Trophoblast cell (in vitro differentiated cells and primary cell): Measurements from ENCODE around the gene C9orf78.

ENCODE experiments used
- DNase-seq, 2 donors: peaks; one replicate each; pipeline ENCODE4 v3.0.0-alpha.2; 2016
- H2AFZ ChIP-seq: 2 replicates; pipeline ENCODE4 v1.6.1; 2013; ENCODE audit warnings: low read length, moderate library complexity, mild to moderate bottlenecking; ENCODE audit not compliant: insufficient read depth, poor library complexity
- H2AK5ac ChIP-seq: 2 replicates; pipeline ENCODE4 v1.6.1; 2013; ENCODE audit warnings: mild to moderate bottlenecking, low read length
- H2BK120ac ChIP-seq: 2 replicates; pipeline ENCODE4 v1.6.1; 2013; ENCODE audit warnings: low read length, mild to moderate bottlenecking, moderate library complexity; ENCODE audit not compliant: insufficient read depth, poor library complexity
- H2BK12ac ChIP-seq: 2 replicates; pipeline ENCODE4 v1.6.1; 2013; ENCODE audit warnings: mild to moderate bottlenecking, low read length, moderate library complexity
- H2BK5ac ChIP-seq: 2 replicates; pipeline ENCODE4 v1.6.1; 2013; ENCODE audit warnings: low read length, low read depth, moderate library complexity, mild to moderate bottlenecking; ENCODE audit not compliant: poor library complexity
- H3K14ac ChIP-seq: 2 replicates; pipeline ENCODE4 v1.6.1; 2013; ENCODE audit warnings: mild to moderate bottlenecking, low read length
- H3K18ac ChIP-seq: 2 replicates; pipeline ENCODE4 v1.6.1; 2013; ENCODE audit warnings: mild to moderate bottlenecking, low read length
- H3K23ac ChIP-seq: 2 replicates; pipeline ENCODE4 v1.6.1; 2013; ENCODE audit warnings: low read length
- H3K27ac ChIP-seq: 2 replicates; pipeline ENCODE4 v1.5.1; 2013; ENCODE audit warnings: low read depth, mild to moderate bottlenecking, inconsistent platforms, low read length, moderate library complexity
- H3K27me3 ChIP-seq: 2 replicates; pipeline ENCODE4 v1.6.1; 2013; ENCODE audit warnings: inconsistent platforms, mild to moderate bottlenecking, low read length, moderate library complexity; ENCODE audit not compliant: insufficient read depth
- H3K36me3 ChIP-seq, 2 experiments: 1 replicate in 1 of 2; 2 replicates in 1 of 2; pipeline ENCODE4 v1.6.1; 2013; ENCODE audit warnings: low read length in 2 of 2, mild to moderate bottlenecking in 2 of 2, moderate library complexity in 1 of 2; ENCODE audit not compliant: insufficient read depth in 2 of 2, control insufficient read depth in 1 of 2
- H3K4ac ChIP-seq: 2 replicates; pipeline ENCODE4 v1.6.1; 2013; ENCODE audit warnings: low read depth, mild to moderate bottlenecking, low read length, moderate library complexity
- H3K4me1 ChIP-seq, 2 experiments: 1 replicate in 1 of 2; 2 replicates in 1 of 2; pipeline ENCODE4 v1.6.1; 2013; ENCODE audit warnings: low read length in 2 of 2, mild to moderate bottlenecking in 2 of 2, moderate library complexity in 1 of 2; ENCODE audit not compliant: insufficient read depth in 2 of 2, control insufficient read depth in 1 of 2
- H3K4me2 ChIP-seq: 2 replicates; pipeline ENCODE4 v1.6.1; 2013; ENCODE audit warnings: inconsistent platforms, mild to moderate bottlenecking, low read length, moderate library complexity
- H3K4me3 ChIP-seq: 2 replicates; pipeline ENCODE4 v1.5.1; 2013; ENCODE audit warnings: mild to moderate bottlenecking, low read depth, low read length, inconsistent platforms
- H3K79me1 ChIP-seq: one replicate; pipeline ENCODE4 v1.6.1; 2013; ENCODE audit warnings: low read length
- H3K79me2 ChIP-seq: 2 replicates; pipeline ENCODE4 v1.6.1; 2013; ENCODE audit warnings: low read length, mild to moderate bottlenecking; ENCODE audit not compliant: control insufficient read depth, insufficient read depth, poor library complexity
- H3K9ac ChIP-seq: 2 replicates; pipeline ENCODE4 v1.6.1; 2013; ENCODE audit warnings: mild to moderate bottlenecking, low read length
- H3K9me3 ChIP-seq: 2 replicates; pipeline ENCODE4 v1.6.1; 2013; ENCODE audit warnings: low read depth, mild to moderate bottlenecking, control low read depth, inconsistent platforms, low read length; ENCODE audit not compliant: insufficient read depth
- H4K12ac ChIP-seq: 2 replicates; pipeline ENCODE4 v1.6.1; 2013; ENCODE audit warnings: low read depth, mild to moderate bottlenecking, low read length, moderate library complexity
- H4K8ac ChIP-seq: 2 replicates; pipeline ENCODE4 v1.6.1; 2013; ENCODE audit warnings: low read depth, mild to moderate bottlenecking, low read length, moderate library complexity
- H4K91ac ChIP-seq: one replicate; pipeline ENCODE4 v1.6.1; 2013; ENCODE audit warnings: low read depth, mild to moderate bottlenecking, low read length, moderate library complexity
- WGBS: extraction: QIAGEN DNeasy Blood & Tissue Kit; methylation state at CpG from one replicate; pipeline ENCODE4 v1.1.7; 2013; ENCODE audit warnings: missing lambda C conversion rate; ENCODE audit not compliant: insufficient read length, insufficient coverage; ENCODE audit errors: extremely low coverage; 5-methylcytosine and 5-hydroxymethylcytosine counted together

C9orf78 gene

GRCh38 chr9:129783516-129784361 is 51.3 kb downstream of the C9orf78 start:
- no peaks in the 10 kb centered on the region for H3K27me3 ChIP-seq
- no peak overlapping the region for H3K23ac ChIP-seq
- no peak overlapping the region for H2BK12ac ChIP-seq
- no peaks in the 10 kb centered on the region for H3K9me3 ChIP-seq
- no CpG with 5 or more reads among the region's 14 CpGs for WGBS
- DNase-seq = peak; percentile 71 to 95
- no peaks in the 10 kb centered on the region for H3K79me1 ChIP-seq
- no peak overlapping the region for H2BK5ac ChIP-seq
- no peak overlapping the region for H2AK5ac ChIP-seq
- no peak overlapping the region for H4K8ac ChIP-seq
- no peak overlapping the region for H3K4ac ChIP-seq
- no peak overlapping the region for H3K4me3 ChIP-seq
- no peak overlapping the region for H3K27ac ChIP-seq
- H3K4me1 ChIP-seq = no peaks in the 10 kb centered on the region
- H2AFZ ChIP-seq = no peak overlapping the region
- H3K79me2 ChIP-seq = no peaks in the 10 kb centered on the region
- H3K36me3 ChIP-seq = no peaks in the 10 kb centered on the region
- no peak overlapping the region for H3K14ac ChIP-seq
- no peak overlapping the region for H4K12ac ChIP-seq
- H4K91ac ChIP-seq = no peak overlapping the region
- H2BK120ac ChIP-seq = no peak overlapping the region
- H3K9ac ChIP-seq = no peak overlapping the region
- no peak overlapping the region for H3K4me2 ChIP-seq
- no peak overlapping the region for H3K18ac ChIP-seq

- H2BK120ac ChIP-seq = no peak overlapping the region
- H3K36me3 ChIP-seq = no peaks in the 10 kb centered on the region
- H3K27me3 ChIP-seq = no peaks in the 10 kb centered on the region
- no peaks in the 10 kb centered on the region for H3K9me3 ChIP-seq
- peak overlapping the region; percentile 39 for H4K91ac ChIP-seq
- WGBS = no CpG with 5 or more reads among the region's 5 CpGs
- H3K9ac ChIP-seq = peak overlapping the region; percentile 57
- H3K23ac ChIP-seq = no peak overlapping the region
- no peak overlapping the region for H3K27ac ChIP-seq
- DNase-seq = peak; percentile 74 to 81
- H2AFZ ChIP-seq = no peak overlapping the region
- peak overlapping the region; percentile 5 for H2AK5ac ChIP-seq
- H3K4me3 ChIP-seq = no peak overlapping the region
- no peak overlapping the region for H3K18ac ChIP-seq
- peak overlapping the region; percentile 11 for H2BK12ac ChIP-seq
- H3K14ac ChIP-seq = no peak overlapping the region
- peaks cover 2% of the 10 kb centered on the region for H3K79me1 ChIP-seq
- no peak overlapping the region for H2BK5ac ChIP-seq
- no peaks in the 10 kb centered on the region for H3K79me2 ChIP-seq
- no peak overlapping the region for H3K4me2 ChIP-seq
- H3K4me1 ChIP-seq = peaks cover 6 to 8% of the 10 kb centered on the region in 2 experiments
- H3K4ac ChIP-seq = no peak overlapping the region
- H4K12ac ChIP-seq = no peak overlapping the region
- no peak overlapping the region for H4K8ac ChIP-seq
These were observed 53.1 kb downstream of the C9orf78 start for GRCh38 chr9:129781981-129782380.

- Histone ChIP-seq H3K9me3 (no peaks in the 10 kb centered on the region), H4K8ac (no peak overlapping the region), H3K9ac (no peak overlapping the region), H2BK5ac (no peak overlapping the region), H3K23ac (no peak overlapping the region), H3K4me1 (peaks cover 11 to 12% of the 10 kb centered on the region in 2 experiments), H3K79me1 (peaks cover 6% of the 10 kb centered on the region), H4K12ac (no peak overlapping the region), H3K4me3 (no peak overlapping the region), H3K14ac (no peak overlapping the region), H3K79me2 (no peaks in the 10 kb centered on the region), H3K36me3 (no peaks in the 10 kb centered on the region), H2AFZ (no peak overlapping the region), H4K91ac (no peak overlapping the region), H2BK120ac (no peak overlapping the region), H3K27ac (no peak overlapping the region), H3K4ac (no peak overlapping the region), H3K18ac (no peak overlapping the region), H3K27me3 (no peaks in the 10 kb centered on the region), H2BK12ac (no peak overlapping the region), H3K4me2 (no peak overlapping the region), H2AK5ac (no peak overlapping the region)
- no CpG with 5 or more reads among the region's 8 CpGs for WGBS
- peak in 1 of 2 donors; percentile 37 for DNase-seq
These were observed 53.9 kb downstream of the C9orf78 start for GRCh38 chr9:129781131-129781530.

- 100% methylated on average over 2 of the region's 7 CpGs for WGBS
- no peak overlapping the region for H3K4ac ChIP-seq
These were observed 55.4 kb downstream of the C9orf78 start for GRCh38 chr9:129779560-129780190.

More at GRCh38 chr9:129779560-129780190, 55.4 kb downstream of the C9orf78 start:
- H3K79me1 ChIP-seq = peaks cover 6% of the 10 kb centered on the region
- no peak overlapping the region for H2BK12ac ChIP-seq
- no peak overlapping the region for H3K27ac ChIP-seq
- H2AK5ac ChIP-seq = no peak overlapping the region
- no peaks in the 10 kb centered on the region for H3K9me3 ChIP-seq
- H3K23ac ChIP-seq = no peak overlapping the region
- no peak for DNase-seq
- H3K27me3 ChIP-seq = no peaks in the 10 kb centered on the region
- H4K12ac ChIP-seq = no peak overlapping the region
- no peak overlapping the region for H2BK120ac ChIP-seq
- no peaks in the 10 kb centered on the region for H3K79me2 ChIP-seq
- H3K4me1 ChIP-seq = peaks cover 11 to 12% of the 10 kb centered on the region in 2 experiments
- no peak overlapping the region for H3K9ac ChIP-seq
- no peak overlapping the region for H3K4me2 ChIP-seq
- no peak overlapping the region for H3K14ac ChIP-seq
- no peak overlapping the region for H4K91ac ChIP-seq
- no peak overlapping the region for H2AFZ ChIP-seq
- no peaks in the 10 kb centered on the region for H3K36me3 ChIP-seq
- H3K4me3 ChIP-seq = no peak overlapping the region
- no peak overlapping the region for H4K8ac ChIP-seq
- H2BK5ac ChIP-seq = no peak overlapping the region
- no peak overlapping the region for H3K18ac ChIP-seq
